ENCODE data around the gene COX14.

DNA sequence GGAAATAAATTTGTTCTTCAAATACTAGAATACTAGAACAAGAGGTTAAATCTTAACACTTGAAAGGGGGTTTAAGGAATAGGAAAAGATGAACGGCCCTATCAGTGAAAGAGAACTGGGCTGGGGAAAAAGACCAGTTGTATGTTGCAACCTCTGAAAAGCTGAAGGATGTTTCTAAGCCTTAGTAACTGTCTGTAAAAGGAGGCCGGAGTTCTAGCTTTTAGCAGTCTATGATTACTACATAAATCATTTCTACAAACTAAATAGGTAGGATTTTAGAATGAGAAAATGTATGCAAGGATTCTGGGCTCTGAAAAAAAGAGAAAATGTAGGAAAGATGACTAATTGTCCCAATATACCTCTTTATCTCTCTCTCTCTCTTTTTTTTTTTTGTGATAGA lies 50.2 kb downstream of the COX14 start:
- TF ChIP-seq FOXK2 (IDR thresholded peaks at IDR 0.05), result no peak
- no peak for TF ChIP-seq SUZ12 (IDR thresholded peaks at IDR 0.05)
- TF ChIP-seq FOXM1 (IDR thresholded peaks at IDR 0.05; ENCODE audit: borderline replicate concordance), result no peak
- no peak for TF ChIP-seq L3MBTL2 (conservative IDR thresholded peaks at IDR 0.05)
- TF ChIP-seq CTBP1 (IDR thresholded peaks at IDR 0.05; ENCODE audit: borderline replicate concordance), result no peak
- no peak for TF ChIP-seq HDGF (IDR thresholded peaks at IDR 0.05; ENCODE audit: borderline replicate concordance)
- no peak for TF ChIP-seq SP1 (IDR thresholded peaks at IDR 0.05)
- no peak for TF ChIP-seq BHLHE40 (IDR thresholded peaks at IDR 0.05; ENCODE audit: borderline replicate concordance)
- TF ChIP-seq TARDBP (IDR thresholded peaks at IDR 0.05), result no peak
